ENCODE data around the gene SLC1A4. TPM values are rescaled to one million over a fixed set of nuclear protein-coding genes. Genes with fewer than 3 reads are reported as not detected.

SLC1A4 gene
- total RNA-seq, 4 donors from 2014 or later: 5.9 to 18.7 (median 9.1) TPM

GRCh38 chr2:65016789-65017188, 27.6 kb downstream of the SLC1A4 start:
- intact Hi-C loops (cut with DNase I; ENCODE audit: low total_unique reads) (no loop called here), in situ Hi-C loops (cut with MboI; ENCODE audit: low pct_ligation_motif_present in 1 of 4, low pct_unique_long_range_greater_than_20kb in 1 of 4, low sequenced_read_pairs in 3 of 4) (no loop called here)
- Histone ChIP-seq H3K9me3 (no peaks in the 10 kb centered on the region), H3K27me3 (no peaks in the 10 kb centered on the region), H3K36me3 (peaks cover 0 to 12% (median 0%) of the 10 kb centered on the region in 4 donors), H3K27ac (no peak overlapping the region), H3K4me3 (no peak overlapping the region), H3K4me1 (no peaks in the 10 kb centered on the region)
- 82 to 100% methylated on average over 5 to 6 of the region's 6 CpGs for WGBS, 2 donors (ENCODE audit: low coverage in 1 of 2)
- DNase-seq: no peak
- TF ChIP-seq POLR2AphosphoS5 (IDR thresholded peaks at IDR 0.05): no peak
- no peak for TF ChIP-seq EP300 (IDR thresholded peaks at IDR 0.05; ENCODE audit: low read depth)
- TF ChIP-seq POLR2A (IDR thresholded peaks at IDR 0.05): no peak
- no peak for TF ChIP-seq CTCF (IDR thresholded peaks at IDR 0.05)

- TF ChIP-seq CTCF (IDR thresholded peaks at IDR 0.05): peak in 4 of 5 experiments; percentile 17 to 40 (median 26)
- no peak for TF ChIP-seq EP300 (IDR thresholded peaks at IDR 0.05; ENCODE audit: low read depth)
- TF ChIP-seq POLR2A (IDR thresholded peaks at IDR 0.05): no peak
- no peak overlapping the region for H3K4me3 ChIP-seq
- no peaks in the 10 kb centered on the region for H3K4me1 ChIP-seq
- DNase-seq: peak; percentile 34
- peak overlapping the region in 3 of 4 donors; percentile 18 to 35 (median 24) for H3K27ac ChIP-seq
- H3K27me3 ChIP-seq: no peaks in the 10 kb centered on the region
- 53 to 59% methylated on average over 4 of the region's 4 CpGs for WGBS, 2 donors (ENCODE audit: low coverage in 1 of 2)
- peaks cover 0 to 12% (median 0%) of the 10 kb centered on the region in 4 donors for H3K36me3 ChIP-seq
- intact Hi-C loops (cut with DNase I; ENCODE audit: low total_unique reads) (no loop called here), in situ Hi-C loops (cut with MboI; ENCODE audit: low pct_ligation_motif_present in 1 of 4, low pct_unique_long_range_greater_than_20kb in 1 of 4, low sequenced_read_pairs in 3 of 4) (no loop called here)
- no peaks in the 10 kb centered on the region for H3K9me3 ChIP-seq
Measured at GRCh38 chr2:65017335-65017734, 28.1 kb downstream of the SLC1A4 start.

- H3K4me3 ChIP-seq: no peak overlapping the region
- DNase-seq: peak; percentile 23
- 85 to 89% methylated on average over 3 to 15 of the region's 15 CpGs for WGBS, 2 donors (ENCODE audit: low coverage in 1 of 2)
- no peaks in the 10 kb centered on the region for H3K4me1 ChIP-seq
- in situ Hi-C loops (cut with MboI; ENCODE audit: low pct_ligation_motif_present in 1 of 4, low pct_unique_long_range_greater_than_20kb in 1 of 4, low sequenced_read_pairs in 3 of 4) (no loop called here), intact Hi-C loops (cut with DNase I; ENCODE audit: low total_unique reads) (no loop called here)
- peak overlapping the region in 3 of 4 donors; percentile 24 to 35 (median 32) for H3K27ac ChIP-seq
- no peaks in the 10 kb centered on the region for H3K27me3 ChIP-seq
- TF ChIP-seq POLR2A (IDR thresholded peaks at IDR 0.05) (no peak), CTCF (IDR thresholded peaks at IDR 0.05) (no peak), EP300 (IDR thresholded peaks at IDR 0.05; ENCODE audit: low read depth) (no peak), POLR2AphosphoS5 (IDR thresholded peaks at IDR 0.05) (no peak)
- no peaks in the 10 kb centered on the region for H3K9me3 ChIP-seq
- peaks cover 0 to 12% (median 0%) of the 10 kb centered on the region in 4 donors for H3K36me3 ChIP-seq
Measured at GRCh38 chr2:65018141-65018582, 29.0 kb downstream of the SLC1A4 start.

GRCh38 chr2:65019010-65019409, 29.8 kb downstream of the SLC1A4 start:
- H3K27me3 ChIP-seq: no peaks in the 10 kb centered on the region
- no peak for DNase-seq
- WGBS, 2 donors (ENCODE audit: low coverage in 1 of 2): 95% methylated on average over 1 of the region's 1 CpG; no CpG with 5 or more reads in 1 of the 2 donors
- no peaks in the 10 kb centered on the region for H3K9me3 ChIP-seq
- no peak overlapping the region for H3K4me3 ChIP-seq
- in situ Hi-C loops (cut with MboI; ENCODE audit: low pct_ligation_motif_present in 1 of 4, low pct_unique_long_range_greater_than_20kb in 1 of 4, low sequenced_read_pairs in 3 of 4) (no loop called here), intact Hi-C loops (cut with DNase I; ENCODE audit: low total_unique reads) (no loop called here)
- peaks cover 0 to 4% (median 0%) of the 10 kb centered on the region in 4 donors for H3K36me3 ChIP-seq
- no peaks in the 10 kb centered on the region for H3K4me1 ChIP-seq
- H3K27ac ChIP-seq: peak overlapping the region in 1 of 4 donors; percentile 32
- TF ChIP-seq POLR2AphosphoS5 (IDR thresholded peaks at IDR 0.05) (no peak), EP300 (IDR thresholded peaks at IDR 0.05; ENCODE audit: low read depth) (no peak), POLR2A (IDR thresholded peaks at IDR 0.05) (no peak), CTCF (IDR thresholded peaks at IDR 0.05) (no peak)

Data from transverse colon (tissue), 4 donors.